A673 (cell line): ENCODE data around the gene TAF6. TPM values are rescaled to one million over a fixed set of nuclear protein-coding genes. Genes with fewer than 3 reads are reported as not detected.
A peak's percentile ranks its signal among the peaks of the same experiment; 100 is the strongest.

ENCODE experiments used
- BruUV-seq: library from RNA; stranded (reverse); fragments of 400-500 nt; replicated peaks from 2 replicates; lab custom pipeline; 2021; lab: Mats Ljungman, UMichigan
- CTCF ChIA-PET: fragments of 300-600 bp; sonication (Branson Sonifier 250); formaldehyde crosslinking; loops from one replicate; lab custom pipeline; 2022; ENCODE audit warnings: antibody characterized with exemption; lab: Charles Lee
- POLR2A ChIA-PET: fragments of 300-600 bp; sonication (Branson Sonifier 250); formaldehyde crosslinking; loops from one replicate; lab custom pipeline; 2022; ENCODE audit warnings: antibody characterized with exemption; ENCODE audit not compliant: low non-redundant PET; lab: Charles Lee
- DNase-seq: peaks from one replicate; pipeline ENCODE4 v3.0.0-alpha.2; 2015; ENCODE audit warnings: low spot score
- H3K27ac ChIP-seq: fragments of 200-600 bp; sonication (generic); 2 replicates; pipeline ENCODE4 v1.5.1; 2016; ENCODE audit warnings: mixed run types, low read depth, mild to moderate bottlenecking, mixed read lengths, antibody characterized with exemption, low read length; ENCODE audit not compliant: poor library complexity, severe bottlenecking
- H3K27me3 ChIP-seq: fragments of 200-600 bp; sonication (generic); replicated peaks from 2 replicates; pipeline ENCODE4 v1.6.1; 2017; ENCODE audit warnings: mixed run types, low read depth, mild to moderate bottlenecking, mixed read lengths, antibody characterized with exemption, low read length; ENCODE audit not compliant: insufficient read depth, poor library complexity
- H3K36me3 ChIP-seq: fragments of 200-600 bp; sonication (generic); 2 replicates; pipeline ENCODE4 v1.6.1; 2016; ENCODE audit warnings: mixed run types, mild to moderate bottlenecking, mixed read lengths, antibody characterized with exemption, low read length; ENCODE audit not compliant: insufficient read depth, poor library complexity, severe bottlenecking
- H3K4me1 ChIP-seq: fragments of 200-600 bp; sonication (generic); 2 replicates; pipeline ENCODE4 v1.6.1; 2017; ENCODE audit warnings: mixed run types, mild to moderate bottlenecking, mixed read lengths, antibody characterized with exemption, low read length; ENCODE audit not compliant: insufficient read depth, poor library complexity, severe bottlenecking
- H3K4me3 ChIP-seq: fragments of 200-600 bp; sonication (generic); 2 replicates; pipeline ENCODE4 v1.5.1; 2016; ENCODE audit warnings: low read depth, mixed run types, mild to moderate bottlenecking, mixed read lengths, low read length; ENCODE audit not compliant: poor library complexity, severe bottlenecking
- H3K9me3 ChIP-seq: fragments of 200-600 bp; sonication (generic); 2 replicates; pipeline ENCODE4 v1.6.1; 2016; ENCODE audit warnings: mixed run types, low read depth, mild to moderate bottlenecking, mixed read lengths, antibody characterized with exemption, low read length; ENCODE audit not compliant: poor library complexity, severe bottlenecking
- CTCF ChIP-seq: fragments of 300-800, 200-600 bp; sonication (generic); conservative IDR thresholded peaks from 2 replicates; pipeline ENCODE4 v1.5.1; 2017; ENCODE audit warnings: low read depth, mild to moderate bottlenecking, antibody characterized with exemption, low read length, moderate library complexity, mixed read lengths
- EZH2 ChIP-seq: fragments of 200-600 bp; sonication (generic); IDR thresholded peaks from 2 replicates; pipeline ENCODE4 v1.6.1; 2017; ENCODE audit warnings: borderline replicate concordance, low read depth, mild to moderate bottlenecking, mixed read lengths, antibody characterized with exemption, low read length; ENCODE audit not compliant: poor library complexity, severe bottlenecking
- intact Hi-C: fragments of 100-400 bp; cut with micrococcal nuclease; formaldehyde crosslinking; loops from one replicate; pipeline ENCODE4 v1.10.0; 2022; ENCODE audit not compliant: unreplicated experiment
- total RNA-seq: library from RNA; stranded (reverse); gene quantifications from 2 replicates; pipeline ENCODE4 v1.2.3, GENCODE V29; 2021

Gene TAF6
- total RNA-seq, 1 experiment from 2014 or later: 97.3 TPM

GRCh38 chr7:100111156-100111555, 8.0 kb downstream of the TAF6 start:
- CTCF ChIA-PET: no interaction called here

GRCh38 chr7:100109521-100110163, 9.5 kb downstream of the TAF6 start:
- H3K27me3 ChIP-seq: no peaks in the 10 kb centered on the region
- H3K4me1 ChIP-seq: no peaks in the 10 kb centered on the region
- no peaks in the 10 kb centered on the region for H3K9me3 ChIP-seq
- H3K36me3 ChIP-seq: peaks cover 66% of the 10 kb centered on the region
- CTCF ChIA-PET: no interaction called here
- BruUV-seq: no TSS peak
- DNase-seq: no peak
- no peak overlapping the region for H3K27ac ChIP-seq
- no peak overlapping the region for H3K4me3 ChIP-seq
- POLR2A ChIA-PET: no interaction called here
- intact Hi-C loops: no loop called here
- TF ChIP-seq EZH2 (no peak), CTCF (0 out of 2 replicates have a peak, but pooled peaks have one; percentile 19)

More at GRCh38 chr7:100111156-100111555, 8.0 kb downstream of the TAF6 start:
- Histone ChIP-seq H3K27ac (no peak overlapping the region), H3K27me3 (no peaks in the 10 kb centered on the region), H3K36me3 (peaks cover 56% of the 10 kb centered on the region), H3K4me3 (no peak overlapping the region), H3K4me1 (no peaks in the 10 kb centered on the region), H3K9me3 (no peaks in the 10 kb centered on the region)
- intact Hi-C loops: no loop called here
- POLR2A ChIA-PET: no interaction called here
- no peak for TF ChIP-seq EZH2
- TF ChIP-seq CTCF: no peak
- BruUV-seq: no TSS peak
- DNase-seq: no peak

- H3K9me3 ChIP-seq: no peaks in the 10 kb centered on the region
- no peak for TF ChIP-seq CTCF
- CTCF ChIA-PET: no interaction called here
- POLR2A ChIA-PET: no interaction called here
- no TSS peak for BruUV-seq
- DNase-seq: no peak
- no peak overlapping the region for H3K27ac ChIP-seq
- no peaks in the 10 kb centered on the region for H3K27me3 ChIP-seq
- H3K4me1 ChIP-seq: peaks cover under 1% of the 10 kb centered on the region
- intact Hi-C loops: no loop called here
- H3K36me3 ChIP-seq: peaks cover 67% of the 10 kb centered on the region
- no peak overlapping the region for H3K4me3 ChIP-seq
Measured at GRCh38 chr7:100107890-100108289, 11.3 kb downstream of the TAF6 start.
